Measurements from ENCODE around the gene PLCZ1.

DNA sequence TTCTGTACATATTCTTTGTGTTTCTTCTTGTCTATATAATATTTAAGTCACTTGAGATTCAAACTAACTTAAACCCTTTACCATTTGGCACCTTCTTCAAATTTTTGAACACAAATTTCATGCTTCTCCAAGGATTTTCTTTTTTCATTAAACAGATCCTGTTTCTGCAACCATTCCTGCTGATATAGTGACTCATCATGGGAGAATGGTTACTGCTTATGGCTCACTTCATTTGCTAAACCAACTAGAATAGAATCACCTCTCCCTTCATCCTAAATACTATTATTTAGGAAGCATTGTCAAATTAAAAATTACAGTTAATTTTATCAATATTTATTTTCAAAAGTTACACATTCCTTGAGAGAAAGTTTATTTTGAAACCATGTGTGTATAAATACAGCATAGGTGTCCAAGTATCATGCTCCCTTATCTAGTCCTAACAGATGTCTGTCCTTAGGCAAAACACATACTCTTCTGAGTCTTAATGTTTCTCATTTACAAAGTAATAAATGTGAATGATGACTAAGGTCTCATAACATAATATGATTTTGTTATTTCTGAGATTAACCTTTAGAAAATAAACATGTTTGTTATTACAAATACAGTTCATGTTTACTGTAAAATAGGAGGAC, 40.7 kb downstream of the PLCZ1 start:
- TF ChIP-seq, protein P1, sequence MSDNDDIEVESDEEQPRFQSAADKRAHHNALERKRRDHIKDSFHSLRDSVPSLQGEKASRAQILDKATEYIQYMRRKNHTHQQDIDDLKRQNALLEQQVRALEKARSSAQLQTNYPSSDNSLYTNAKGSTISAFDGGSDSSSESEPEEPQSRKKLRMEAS (IDR thresholded peaks at IDR 0.05), result no peak
- TF ChIP-seq CEBPB (IDR thresholded peaks at IDR 0.05), result no peak
- TF ChIP-seq REST (IDR thresholded peaks at IDR 0.05; ENCODE audit: low read depth), result no peak
- TF ChIP-seq FOXM1 (IDR thresholded peaks at IDR 0.05; ENCODE audit: borderline replicate concordance, low read depth), result no peak
- TF ChIP-seq YY1 (IDR thresholded peaks at IDR 0.05; ENCODE audit: low read depth), result no peak

Measured in Ishikawa (cell line).